Eye (tissue), 1 donor: ENCODE data around the gene PAX1.

Experiments used
- DNase-seq: peaks from one replicate; pipeline ENCODE4 v3.0.0-alpha.2; 2015

The PAX1 gene

GRCh38 chr20:21705575-21706260 is at the start of gene PAX1:
PAX1 (plus strand) TSS chr20:21705664; CDS start chr20:21705713, 49 bp downstream.
- DNase-seq, result peak; percentile 63

GRCh38 chr20:21656308-21657067 is 49.0 kb upstream of the PAX1 start:
- DNase-seq, result no peak

DNA sequence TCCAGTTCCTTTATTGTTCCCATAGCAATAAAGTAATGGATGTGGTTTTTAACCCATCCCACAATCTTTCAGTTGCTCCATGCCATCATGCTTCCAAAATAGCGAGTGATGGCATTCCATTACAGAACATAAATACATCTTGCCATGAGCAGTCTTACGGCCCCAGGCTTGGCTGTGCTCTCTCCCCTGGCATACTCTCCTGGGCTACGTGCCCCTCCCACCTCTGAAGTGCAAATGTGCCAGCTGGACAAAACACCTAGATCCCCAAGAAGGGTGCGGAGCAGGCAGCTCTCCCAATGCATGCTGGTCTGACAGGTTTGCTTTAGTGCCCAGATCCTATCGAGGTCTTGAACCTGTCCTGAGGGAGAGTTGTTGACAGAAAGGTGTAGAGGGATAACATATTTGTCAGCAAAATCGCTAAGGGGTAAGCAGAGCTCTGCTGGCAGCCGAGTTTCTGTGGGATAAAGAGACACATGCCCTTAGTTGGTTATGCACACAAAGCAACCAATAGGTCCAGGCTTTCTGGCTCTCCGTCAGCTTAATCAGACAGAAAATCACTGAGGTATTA is 43.9 kb upstream of the PAX1 start:
- no peak for DNase-seq

GRCh38 chr20:21663465-21663864 is 42.0 kb upstream of the PAX1 start:
- DNase-seq, result no peak

GRCh38 chr20:21665687-21666446 is 39.6 kb upstream of the PAX1 start:
- no peak for DNase-seq

- no peak for DNase-seq
Observed at GRCh38 chr20:21670126-21670525, 35.3 kb upstream of the PAX1 start.

DNA sequence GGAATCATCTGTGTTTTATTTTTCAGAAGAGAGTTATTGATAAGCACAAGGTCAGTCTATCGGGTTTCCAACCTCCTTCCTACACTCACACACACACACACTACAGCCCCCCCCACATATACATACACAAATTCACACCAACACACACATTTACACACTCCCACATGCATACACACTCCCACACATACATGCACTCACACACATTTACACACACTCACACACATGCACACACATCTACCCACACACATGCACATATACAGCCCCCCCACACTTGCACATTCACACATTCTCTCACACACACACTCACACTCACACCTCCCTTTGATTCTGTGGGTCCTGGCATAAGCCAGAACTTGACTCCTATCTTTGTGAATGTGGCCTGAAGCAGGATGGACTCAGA is 34.5 kb upstream of the PAX1 start:
- no peak for DNase-seq

DNA sequence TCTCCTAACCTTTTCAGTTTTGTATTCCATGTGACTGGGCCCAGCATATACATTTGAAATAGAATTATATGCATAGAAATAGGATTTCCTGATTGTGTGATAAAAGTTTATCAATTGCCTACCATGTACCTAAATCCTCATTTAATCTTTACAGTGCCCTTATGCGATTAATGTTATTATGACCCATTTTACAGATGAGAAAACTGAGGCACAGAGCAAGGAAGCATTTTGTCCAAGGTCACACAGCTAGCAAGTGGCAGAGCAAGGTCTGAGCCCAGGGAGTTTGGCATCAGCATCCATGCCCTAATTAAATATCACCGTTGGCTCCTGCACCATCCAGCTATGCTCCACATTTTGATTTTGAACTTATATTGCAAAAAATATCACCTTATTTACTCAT is 28.2 kb upstream of the PAX1 start:
- DNase-seq, result no peak

DNA sequence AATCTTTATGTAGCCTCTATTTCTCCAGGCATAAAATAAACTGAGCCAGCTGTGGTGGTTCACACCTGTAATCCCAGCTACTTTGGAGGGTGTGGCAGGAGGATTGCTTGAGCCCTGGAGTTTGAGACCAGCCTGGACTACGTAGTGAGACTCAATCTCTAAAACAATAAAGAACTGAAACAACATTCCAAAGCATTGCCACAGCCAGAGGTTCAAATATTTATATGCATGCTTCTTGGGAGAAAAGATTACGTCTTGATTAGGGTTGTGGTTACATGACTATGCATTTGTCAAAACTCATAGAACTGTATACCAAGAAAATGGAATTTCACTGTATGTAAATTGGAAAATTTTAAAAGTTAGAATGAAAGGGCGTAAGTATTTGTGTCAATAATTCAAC is 27.7 kb upstream of the PAX1 start:
- no peak for DNase-seq

- DNase-seq, result peak; percentile 68
Observed at GRCh38 chr20:21681234-21681921, 24.1 kb upstream of the PAX1 start.

- no peak for DNase-seq
Observed at GRCh38 chr20:21681922-21682318, 23.5 kb upstream of the PAX1 start.

GRCh38 chr20:21682521-21682954 is 22.9 kb upstream of the PAX1 start:
- DNase-seq, result peak; percentile 86

GRCh38 chr20:21684671-21685070 is 20.8 kb upstream of the PAX1 start:
- no peak for DNase-seq

GRCh38 chr20:21685981-21686380 is 19.5 kb upstream of the PAX1 start:
- peak; percentile 3 for DNase-seq

DNA sequence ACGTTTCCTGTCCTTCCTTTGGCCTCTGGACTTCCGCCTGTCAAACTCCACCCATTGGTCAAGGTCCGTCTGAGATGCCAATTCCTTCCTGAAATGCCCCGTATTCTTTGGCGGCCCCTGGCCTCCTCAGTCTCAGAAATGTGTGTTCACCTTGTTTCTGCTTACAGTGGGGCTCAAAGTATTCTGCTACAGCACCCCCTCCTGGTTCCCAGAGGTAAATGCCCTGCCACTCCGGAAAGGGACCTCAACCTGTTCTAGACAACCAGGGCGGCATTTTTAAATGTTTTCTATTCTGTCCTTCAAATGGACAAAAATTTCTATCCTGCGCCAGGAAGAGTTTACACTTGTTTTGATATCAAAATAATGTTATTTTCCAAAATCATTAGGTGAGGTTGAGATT is 12.1 kb upstream of the PAX1 start:
- DNase-seq, result peak; percentile 9

GRCh38 chr20:21698494-21699215 is 6.8 kb upstream of the PAX1 start:
- no peak for DNase-seq

DNA sequence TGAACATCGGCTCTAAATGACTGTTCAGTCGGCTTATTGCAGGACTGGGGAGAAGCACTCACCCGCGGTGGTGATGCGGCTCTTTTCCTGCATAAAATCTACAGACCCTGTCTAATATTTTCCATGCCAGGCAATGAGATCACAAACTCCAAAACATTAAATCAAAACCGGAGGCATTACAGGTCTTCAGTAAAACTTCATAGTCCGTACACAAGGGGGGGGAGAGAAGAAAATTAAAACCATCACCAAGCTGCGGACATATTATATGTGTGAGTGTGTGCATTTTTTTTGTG is 6.3 kb upstream of the PAX1 start:
- DNase-seq, result peak; percentile 52

DNA sequence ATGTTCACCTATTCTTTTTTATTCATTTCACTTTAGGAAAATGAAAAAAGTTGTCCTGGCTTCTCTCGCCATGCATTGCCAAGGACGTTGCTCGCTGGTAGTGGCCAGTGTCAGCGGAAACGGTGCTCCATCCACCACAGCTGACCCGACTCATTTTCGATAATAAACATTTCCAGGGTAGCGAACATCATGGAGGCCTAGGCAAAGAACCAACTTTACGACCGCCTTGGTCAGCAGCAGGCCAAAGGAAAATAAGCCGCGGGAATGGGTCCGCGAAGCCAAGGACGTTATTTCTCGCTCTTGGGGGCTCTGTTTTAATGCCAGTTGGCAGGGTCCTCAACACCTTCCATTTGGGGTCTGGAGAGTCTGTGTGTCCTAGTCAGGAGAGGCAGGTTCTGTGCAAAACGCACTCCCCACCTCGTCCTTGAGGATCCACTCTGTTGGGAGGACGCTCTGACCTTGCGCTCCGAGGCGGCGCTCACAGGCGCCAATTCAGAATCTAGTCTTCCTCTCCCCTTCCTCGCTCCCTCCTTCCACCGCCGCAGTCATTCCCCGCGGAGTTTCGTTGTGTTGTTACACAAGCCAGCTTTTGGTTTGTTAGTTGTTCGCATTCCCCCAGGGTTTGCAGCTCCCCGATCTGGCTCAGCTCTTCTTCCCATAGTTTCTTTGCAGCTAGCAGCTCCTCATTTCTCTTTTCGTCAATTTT is 4.1 kb upstream of the PAX1 start:
- peak; percentile 67 for DNase-seq

- DNase-seq, result peak; percentile 53
Observed at GRCh38 chr20:21702016-21702415, 3.4 kb upstream of the PAX1 start.

DNA sequence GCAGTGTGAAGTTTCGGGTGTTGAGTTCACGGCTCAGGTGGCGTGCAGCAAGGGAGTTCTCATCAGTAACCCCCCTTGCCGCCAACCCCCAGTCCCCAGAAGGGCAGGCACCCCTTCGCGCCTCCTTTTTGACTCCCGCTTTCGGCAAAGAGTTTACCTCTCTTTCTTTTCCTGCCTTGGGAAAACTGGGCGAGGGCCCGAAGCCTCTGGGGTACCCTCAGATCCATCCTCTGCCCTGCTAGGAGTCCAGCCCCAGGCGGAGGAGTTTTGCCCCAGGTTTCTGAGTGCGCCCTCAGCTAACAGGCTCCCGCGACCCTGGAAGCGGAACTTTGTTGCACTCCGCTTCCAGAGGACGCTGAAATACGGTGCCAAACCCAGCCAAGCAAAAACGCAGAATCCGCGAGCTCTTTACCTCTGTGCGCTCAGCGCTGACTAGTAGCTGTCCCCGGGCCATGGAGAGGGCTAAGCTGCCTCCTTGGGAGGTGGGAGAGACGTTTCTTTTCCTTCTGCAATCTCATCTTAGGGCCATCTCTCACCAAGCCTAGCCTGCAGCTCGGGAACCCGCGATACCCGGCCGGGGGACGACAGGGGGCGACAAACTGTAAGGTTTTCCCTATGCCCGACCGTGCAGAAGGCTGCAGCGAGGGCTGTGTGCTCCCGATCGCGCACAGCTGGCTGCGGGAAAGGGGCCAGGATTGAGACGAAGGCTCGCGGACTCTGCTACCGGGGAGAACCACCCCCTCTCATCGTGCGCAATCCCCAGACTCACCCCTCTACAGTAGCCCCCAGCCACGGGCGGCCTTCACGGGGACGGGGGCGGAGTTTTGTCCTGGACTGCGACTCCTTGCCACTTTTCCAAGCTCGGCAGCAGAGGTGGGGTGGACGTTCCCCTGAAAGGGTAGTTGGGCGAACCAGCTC is 2.7 kb upstream of the PAX1 start:
- DNase-seq, result peak; percentile 97
